NAMALWA (cell line): ENCODE results near the gene EMILIN1.
"Not testable (repeated sequence)": the region's sequence is repeated elsewhere in the genome, so short reads cannot be mapped to it uniquely, and the experiment has no call there.

Experiments used
- DNase-seq: peaks from one replicate; pipeline ENCODE4 v3.0.0-alpha.2; 2015; ENCODE audit warnings: low spot score

Gene EMILIN1

GRCh38 chr2:27053776-27054175 is 24.6 kb upstream of the EMILIN1 start:
- no peak for DNase-seq

- no peak for DNase-seq
Observed at GRCh38 chr2:27054721-27055120, 23.7 kb upstream of the EMILIN1 start.

- no peak for DNase-seq
Observed at GRCh38 chr2:27057184-27057583, 21.2 kb upstream of the EMILIN1 start.

GRCh38 chr2:27058210-27058609 is 20.2 kb upstream of the EMILIN1 start:
- no peak for DNase-seq

GRCh38 chr2:27059141-27059820 is 19.1 kb upstream of the EMILIN1 start:
- no peak for DNase-seq

GRCh38 chr2:27060323-27060722 is 18.1 kb upstream of the EMILIN1 start:
- no peak for DNase-seq

- no peak for DNase-seq
Observed at GRCh38 chr2:27065128-27065527, 13.3 kb upstream of the EMILIN1 start.

- no peak for DNase-seq
Observed at GRCh38 chr2:27067385-27067784, 11.0 kb upstream of the EMILIN1 start.

GRCh38 chr2:27069436-27069835 is 9.0 kb upstream of the EMILIN1 start:
- DNase-seq: no peak

GRCh38 chr2:27069961-27070618 is 8.3 kb upstream of the EMILIN1 start:
- no peak for DNase-seq

- DNase-seq: no peak
Observed at GRCh38 chr2:27070653-27071276, 7.7 kb upstream of the EMILIN1 start.

- DNase-seq: peak; percentile 93
Observed at GRCh38 chr2:27071277-27071989, 7.0 kb upstream of the EMILIN1 start, which contains the start of gene OST4. OST4 (minus strand) TSS chr2:27071654.

- DNase-seq: no peak
Observed at GRCh38 chr2:27071990-27072830, 6.2 kb upstream of the EMILIN1 start.

- no peak for DNase-seq
Observed at GRCh38 chr2:27072920-27073319, 5.5 kb upstream of the EMILIN1 start.

GRCh38 chr2:27073782-27074181 is 4.6 kb upstream of the EMILIN1 start:
- no peak for DNase-seq

GRCh38 chr2:27074738-27075565 is 3.5 kb upstream of the EMILIN1 start:
- peak; percentile 80 for DNase-seq

GRCh38 chr2:27075566-27075871 is 2.9 kb upstream of the EMILIN1 start:
- DNase-seq: not testable (repeated sequence)

GRCh38 chr2:27076323-27076722 is 2.1 kb upstream of the EMILIN1 start:
- no peak for DNase-seq

GRCh38 chr2:27077231-27077630 is 1.2 kb upstream of the EMILIN1 start:
- DNase-seq: no peak

GRCh38 chr2:27079233-27080139 is 1.1 kb downstream of the EMILIN1 start:
- DNase-seq: no peak
